GM23338 (cell line): ENCODE data around the gene MTHFD2L. TPM values are rescaled to one million over a fixed set of nuclear protein-coding genes. Genes with fewer than 3 reads are reported as not detected.

Experiments
- ATAC-seq: fragments of 200-7000 bp; cut with Tn5 transposase; 3 replicates; pipeline ENCODE4 v1.9.1; 2020
- DNase-seq: peaks from one replicate; pipeline ENCODE4 v3.0.0-alpha.2; 2015; ENCODE audit warnings: low spot score
- H2AFZ ChIP-seq: fragments of 200-600 bp; sonication (generic); 2 replicates; pipeline ENCODE4 v1.8.0; 2016; ENCODE audit warnings: antibody characterized with exemption, mild to moderate bottlenecking, moderate library complexity
- H3F3A ChIP-seq: fragments of 200-600 bp; sonication (generic); replicated peaks from 2 replicates; pipeline ENCODE4 v1.8.0; 2017; ENCODE audit warnings: antibody characterized with exemption, mixed run types, low read depth
- H3K27ac ChIP-seq: fragments of 200-600 bp; sonication (generic); 2 replicates; pipeline ENCODE4 v1.6.1; 2016; ENCODE audit warnings: low read depth
- H3K27me3 ChIP-seq: fragments of 200-600 bp; sonication (generic); 2 replicates; pipeline ENCODE4 v1.8.0; 2016; ENCODE audit warnings: mild to moderate bottlenecking, mixed run types, moderate library complexity; ENCODE audit not compliant: insufficient read depth
- H3K36me3 ChIP-seq: fragments of 200-600 bp; sonication (generic); 2 replicates; pipeline ENCODE4 v1.8.0; 2016; ENCODE audit warnings: mild to moderate bottlenecking; ENCODE audit not compliant: insufficient read depth
- H3K4me1 ChIP-seq: fragments of 200-600 bp; sonication (generic); 2 replicates; pipeline ENCODE4 v1.8.0; 2016; ENCODE audit warnings: mild to moderate bottlenecking, moderate library complexity; ENCODE audit not compliant: insufficient read depth
- H3K4me2 ChIP-seq: fragments of 200-600 bp; sonication (generic); 2 replicates; pipeline ENCODE4 v1.7.1; 2017; ENCODE audit warnings: mixed run types
- H3K4me3 ChIP-seq: fragments of 200-600 bp; sonication (generic); 2 replicates; pipeline ENCODE4 v1.6.1; 2016; ENCODE audit warnings: mixed run types
- H3K79me2 ChIP-seq: fragments of 200-600 bp; sonication (generic); replicated peaks from 2 replicates; pipeline ENCODE4 v1.8.0; 2017; ENCODE audit warnings: mild to moderate bottlenecking; ENCODE audit not compliant: insufficient read depth
- H3K9me2 ChIP-seq: fragments of 200-600 bp; sonication (generic); 2 replicates; pipeline ENCODE4 v1.8.0; 2017; ENCODE audit not compliant: insufficient read depth
- H4K20me1 ChIP-seq: fragments of 200-600 bp; sonication (generic); replicated peaks from 2 replicates; pipeline ENCODE4 v1.8.0; 2017; ENCODE audit warnings: mild to moderate bottlenecking; ENCODE audit not compliant: insufficient read depth
- H3K27ac Mint-ChIP-seq: 2 replicates; pipeline ENCODE4 v1.8.0; 2020; ENCODE audit warnings: inconsistent platforms, mild to moderate bottlenecking, moderate library complexity, mixed read lengths
- H3K27me3 Mint-ChIP-seq: 3 replicates; pipeline ENCODE4 v1.8.0; 2022; ENCODE audit warnings: low read depth, mild to moderate bottlenecking, moderate library complexity, mixed read lengths, inconsistent platforms; ENCODE audit not compliant: insufficient read depth, poor library complexity
- H3K36me3 Mint-ChIP-seq: 3 replicates; pipeline ENCODE4 v1.8.0; 2021; ENCODE audit warnings: low read depth, mild to moderate bottlenecking, inconsistent platforms, moderate library complexity, mixed read lengths
- H3K4me1 Mint-ChIP-seq: 3 replicates; pipeline ENCODE4 v1.8.0; 2020; ENCODE audit warnings: mild to moderate bottlenecking, inconsistent platforms, mixed read lengths
- H3K4me3 Mint-ChIP-seq: 3 replicates; pipeline ENCODE4 v1.8.0; 2021; ENCODE audit warnings: moderate library complexity, mild to moderate bottlenecking, inconsistent platforms, mixed read lengths
- H3K9me3 Mint-ChIP-seq: 3 replicates; pipeline ENCODE4 v1.8.0; 2020; ENCODE audit warnings: moderate library complexity, mild to moderate bottlenecking, inconsistent platforms, mixed read lengths
- CREB1 ChIP-seq: fragments of 250-450 bp; sonication (Bioruptor Pico); IDR thresholded peaks from 2 replicates; pipeline ENCODE4 v1.5.0; 2020; ENCODE audit warnings: low read depth, mild to moderate bottlenecking, moderate library complexity
- EZH2 ChIP-seq: fragments of 200-600 bp; sonication (generic); IDR thresholded peaks from one replicate; pipeline ENCODE4 v1.8.0; 2017; ENCODE audit warnings: antibody characterized with exemption, mild to moderate bottlenecking, low read depth; ENCODE audit not compliant: unreplicated experiment
- EZH2phosphoT487 ChIP-seq: fragments of 200-600 bp; sonication (generic); IDR thresholded peaks from one replicate; pipeline ENCODE4 v1.8.1; 2018; ENCODE audit warnings: antibody characterized with exemption; ENCODE audit not compliant: unreplicated experiment
- NANOG ChIP-seq: IDR thresholded peaks from 2 replicates; pipeline ENCODE4 v1.6.1; 2016; ENCODE audit warnings: antibody characterized with exemption, borderline replicate concordance
- POLR2AphosphoS5 ChIP-seq: IDR thresholded peaks from 2 replicates; pipeline ENCODE4 v1.6.1; 2016; ENCODE audit warnings: antibody characterized with exemption, low read depth
- STAT1 ChIP-seq: IDR thresholded peaks from one replicate; pipeline ENCODE4 v1.6.1; 2016; ENCODE audit warnings: antibody characterized with exemption; ENCODE audit not compliant: unreplicated experiment
- ZNF114 ChIP-seq: fragments of 250-450 bp; sonication (Bioruptor Pico); IDR thresholded peaks from 2 replicates; pipeline ENCODE4 v1.5.0; 2020; ENCODE audit warnings: mild to moderate bottlenecking, moderate library complexity
- ZNF331 ChIP-seq: fragments of 250-450 bp; sonication (Bioruptor Pico); IDR thresholded peaks from 2 replicates; pipeline ENCODE4 v1.5.0; 2020; ENCODE audit warnings: low read depth, mild to moderate bottlenecking, moderate library complexity
- polyA plus RNA-seq: library from polyadenylated mRNA; unstranded; fragments of >200 nt; fragmentation: Nextera tagmentation; extraction: Ambion mirVana; gene quantifications from 2 replicates; pipeline ENCODE4 v1.2.1, GENCODE V29; 2016
- total RNA-seq: library from RNA; depleted of rRNA; stranded (reverse); fragments of >200 nt; shearing (Covaris generic); gene quantifications from 2 replicates; pipeline ENCODE4 v1.2.3, GENCODE V29; 2014
- TF ChIP-seq, protein P1 (sequence below), 2 experiments: fragments of 200-600 bp in 1 of 2; sonication (generic) in 1 of 2; conservative IDR thresholded peaks; 2 replicates each; pipeline versions ENCODE4 v1.5.1 to v1.6.1; 2016 to 2017; ENCODE audit warnings: antibody characterized with exemption in 2 of 2, low read depth in 2 of 2, mild to moderate bottlenecking in 2 of 2, moderate library complexity in 1 of 2
- TF ChIP-seq, protein P2 (sequence below): fragments of 250-450 bp; sonication (Bioruptor Pico); IDR thresholded peaks from 2 replicates; pipeline ENCODE4 v1.5.0; 2020; ENCODE audit warnings: mild to moderate bottlenecking, moderate library complexity
- TF ChIP-seq, protein P3 (sequence below): IDR thresholded peaks from 2 replicates; pipeline ENCODE4 v1.6.1; 2016; ENCODE audit warnings: antibody characterized with exemption
- TF ChIP-seq, protein P4 (sequence below): IDR thresholded peaks from one replicate; pipeline ENCODE4 v1.6.1; 2018; ENCODE audit warnings: antibody characterized with exemption; ENCODE audit not compliant: unreplicated experiment

MTHFD2L gene
- total and polyA plus RNA-seq, 2 experiments from 2014 or later, result 24.4 to 35.7 TPM

DNA sequence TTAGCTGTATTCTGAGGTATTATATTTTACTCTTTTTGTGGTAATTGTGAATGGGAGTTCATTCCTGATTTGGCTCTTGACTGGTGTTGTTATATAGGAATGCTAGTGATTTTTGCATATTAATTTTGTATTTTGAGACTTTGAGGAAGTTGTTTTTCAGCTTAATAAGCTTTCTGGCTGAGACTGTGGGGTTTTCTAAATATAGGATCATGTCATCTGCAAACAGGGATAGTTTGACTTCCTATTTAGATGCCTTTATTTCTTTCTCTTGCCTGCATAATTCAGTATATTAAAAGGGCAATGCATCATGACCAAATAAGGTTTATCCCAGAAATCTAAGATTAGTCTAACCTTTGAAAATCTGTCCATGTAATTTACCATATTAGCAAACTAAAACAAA is 105.6 kb downstream of the MTHFD2L start:
- Histone ChIP-seq H3K27me3 (no peaks in the 10 kb centered on the region), H3K9me2 (no peaks in the 10 kb centered on the region), H3K79me2 (no peaks in the 10 kb centered on the region), H2AFZ (no peak overlapping the region), H3K4me2 (no peak overlapping the region), H4K20me1 (no peaks in the 10 kb centered on the region), H3F3A (no peaks in the 10 kb centered on the region), H3K4me3 (no peak overlapping the region), H3K4me1 (no peaks in the 10 kb centered on the region), H3K36me3 (no peaks in the 10 kb centered on the region), H3K27ac (no peak overlapping the region)
- Mint-ChIP-seq H3K4me1 (no peaks in the 10 kb centered on the region), H3K27me3 (no peaks in the 10 kb centered on the region), H3K9me3 (no peaks in the 10 kb centered on the region), H3K27ac (no peak overlapping the region), H3K36me3 (no peaks in the 10 kb centered on the region), H3K4me3 (no peak overlapping the region)
- TF ChIP-seq NANOG (no peak), POLR2AphosphoS5 (no peak), CREB1 (CRISPR knock-in tag) (no peak), EZH2phosphoT487 (no peak), EZH2 (no peak), ZNF114 (CRISPR knock-in tag) (no peak), ZNF331 (CRISPR knock-in tag) (no peak), STAT1 (no peak)
- TF ChIP-seq, protein P1, sequence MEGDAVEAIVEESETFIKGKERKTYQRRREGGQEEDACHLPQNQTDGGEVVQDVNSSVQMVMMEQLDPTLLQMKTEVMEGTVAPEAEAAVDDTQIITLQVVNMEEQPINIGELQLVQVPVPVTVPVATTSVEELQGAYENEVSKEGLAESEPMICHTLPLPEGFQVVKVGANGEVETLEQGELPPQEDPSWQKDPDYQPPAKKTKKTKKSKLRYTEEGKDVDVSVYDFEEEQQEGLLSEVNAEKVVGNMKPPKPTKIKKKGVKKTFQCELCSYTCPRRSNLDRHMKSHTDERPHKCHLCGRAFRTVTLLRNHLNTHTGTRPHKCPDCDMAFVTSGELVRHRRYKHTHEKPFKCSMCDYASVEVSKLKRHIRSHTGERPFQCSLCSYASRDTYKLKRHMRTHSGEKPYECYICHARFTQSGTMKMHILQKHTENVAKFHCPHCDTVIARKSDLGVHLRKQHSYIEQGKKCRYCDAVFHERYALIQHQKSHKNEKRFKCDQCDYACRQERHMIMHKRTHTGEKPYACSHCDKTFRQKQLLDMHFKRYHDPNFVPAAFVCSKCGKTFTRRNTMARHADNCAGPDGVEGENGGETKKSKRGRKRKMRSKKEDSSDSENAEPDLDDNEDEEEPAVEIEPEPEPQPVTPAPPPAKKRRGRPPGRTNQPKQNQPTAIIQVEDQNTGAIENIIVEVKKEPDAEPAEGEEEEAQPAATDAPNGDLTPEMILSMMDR (conservative IDR thresholded peaks at IDR 0.05; ENCODE audit: low read depth in 2 of 2), result no peak
- TF ChIP-seq, protein P2, sequence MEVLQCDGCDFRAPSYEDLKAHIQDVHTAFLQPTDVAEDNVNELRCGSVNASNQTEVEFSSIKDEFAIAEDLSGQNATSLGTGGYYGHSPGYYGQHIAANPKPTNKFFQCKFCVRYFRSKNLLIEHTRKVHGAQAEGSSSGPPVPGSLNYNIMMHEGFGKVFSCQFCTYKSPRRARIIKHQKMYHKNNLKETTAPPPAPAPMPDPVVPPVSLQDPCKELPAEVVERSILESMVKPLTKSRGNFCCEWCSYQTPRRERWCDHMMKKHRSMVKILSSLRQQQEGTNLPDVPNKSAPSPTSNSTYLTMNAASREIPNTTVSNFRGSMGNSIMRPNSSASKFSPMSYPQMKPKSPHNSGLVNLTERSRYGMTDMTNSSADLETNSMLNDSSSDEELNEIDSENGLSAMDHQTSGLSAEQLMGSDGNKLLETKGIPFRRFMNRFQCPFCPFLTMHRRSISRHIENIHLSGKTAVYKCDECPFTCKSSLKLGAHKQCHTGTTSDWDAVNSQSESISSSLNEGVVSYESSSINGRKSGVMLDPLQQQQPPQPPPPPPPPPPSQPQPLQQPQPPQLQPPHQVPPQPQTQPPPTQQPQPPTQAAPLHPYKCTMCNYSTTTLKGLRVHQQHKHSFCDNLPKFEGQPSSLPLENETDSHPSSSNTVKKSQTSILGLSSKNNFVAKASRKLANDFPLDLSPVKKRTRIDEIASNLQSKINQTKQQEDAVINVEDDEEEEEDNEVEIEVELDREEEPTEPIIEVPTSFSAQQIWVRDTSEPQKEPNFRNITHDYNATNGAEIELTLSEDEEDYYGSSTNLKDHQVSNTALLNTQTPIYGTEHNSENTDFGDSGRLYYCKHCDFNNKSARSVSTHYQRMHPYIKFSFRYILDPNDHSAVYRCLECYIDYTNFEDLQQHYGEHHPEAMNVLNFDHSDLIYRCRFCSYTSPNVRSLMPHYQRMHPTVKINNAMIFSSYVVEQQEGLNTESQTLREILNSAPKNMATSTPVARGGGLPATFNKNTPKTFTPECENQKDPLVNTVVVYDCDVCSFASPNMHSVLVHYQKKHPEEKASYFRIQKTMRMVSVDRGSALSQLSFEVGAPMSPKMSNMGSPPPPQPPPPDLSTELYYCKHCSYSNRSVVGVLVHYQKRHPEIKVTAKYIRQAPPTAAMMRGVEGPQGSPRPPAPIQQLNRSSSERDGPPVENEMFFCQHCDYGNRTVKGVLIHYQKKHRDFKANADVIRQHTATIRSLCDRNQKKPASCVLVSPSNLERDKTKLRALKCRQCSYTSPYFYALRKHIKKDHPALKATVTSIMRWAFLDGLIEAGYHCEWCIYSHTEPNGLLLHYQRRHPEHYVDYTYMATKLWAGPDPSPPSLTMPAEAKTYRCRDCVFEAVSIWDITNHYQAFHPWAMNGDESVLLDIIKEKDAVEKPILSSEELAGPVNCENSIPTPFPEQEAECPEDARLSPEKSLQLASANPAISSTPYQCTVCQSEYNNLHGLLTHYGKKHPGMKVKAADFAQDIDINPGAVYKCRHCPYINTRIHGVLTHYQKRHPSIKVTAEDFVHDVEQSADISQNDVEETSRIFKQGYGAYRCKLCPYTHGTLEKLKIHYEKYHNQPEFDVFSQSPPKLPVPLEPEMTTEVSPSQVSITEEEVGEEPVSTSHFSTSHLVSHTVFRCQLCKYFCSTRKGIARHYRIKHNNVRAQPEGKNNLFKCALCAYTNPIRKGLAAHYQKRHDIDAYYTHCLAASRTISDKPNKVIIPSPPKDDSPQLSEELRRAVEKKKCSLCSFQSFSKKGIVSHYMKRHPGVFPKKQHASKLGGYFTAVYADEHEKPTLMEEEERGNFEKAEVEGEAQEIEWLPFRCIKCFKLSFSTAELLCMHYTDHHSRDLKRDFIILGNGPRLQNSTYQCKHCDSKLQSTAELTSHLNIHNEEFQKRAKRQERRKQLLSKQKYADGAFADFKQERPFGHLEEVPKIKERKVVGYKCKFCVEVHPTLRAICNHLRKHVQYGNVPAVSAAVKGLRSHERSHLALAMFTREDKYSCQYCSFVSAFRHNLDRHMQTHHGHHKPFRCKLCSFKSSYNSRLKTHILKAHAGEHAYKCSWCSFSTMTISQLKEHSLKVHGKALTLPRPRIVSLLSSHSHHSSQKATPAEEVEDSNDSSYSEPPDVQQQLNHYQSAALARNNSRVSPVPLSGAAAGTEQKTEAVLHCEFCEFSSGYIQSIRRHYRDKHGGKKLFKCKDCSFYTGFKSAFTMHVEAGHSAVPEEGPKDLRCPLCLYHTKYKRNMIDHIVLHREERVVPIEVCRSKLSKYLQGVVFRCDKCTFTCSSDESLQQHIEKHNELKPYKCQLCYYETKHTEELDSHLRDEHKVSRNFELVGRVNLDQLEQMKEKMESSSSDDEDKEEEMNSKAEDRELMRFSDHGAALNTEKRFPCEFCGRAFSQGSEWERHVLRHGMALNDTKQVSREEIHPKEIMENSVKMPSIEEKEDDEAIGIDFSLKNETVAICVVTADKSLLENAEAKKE (CRISPR knock-in tag), result no peak
- TF ChIP-seq, protein P3, sequence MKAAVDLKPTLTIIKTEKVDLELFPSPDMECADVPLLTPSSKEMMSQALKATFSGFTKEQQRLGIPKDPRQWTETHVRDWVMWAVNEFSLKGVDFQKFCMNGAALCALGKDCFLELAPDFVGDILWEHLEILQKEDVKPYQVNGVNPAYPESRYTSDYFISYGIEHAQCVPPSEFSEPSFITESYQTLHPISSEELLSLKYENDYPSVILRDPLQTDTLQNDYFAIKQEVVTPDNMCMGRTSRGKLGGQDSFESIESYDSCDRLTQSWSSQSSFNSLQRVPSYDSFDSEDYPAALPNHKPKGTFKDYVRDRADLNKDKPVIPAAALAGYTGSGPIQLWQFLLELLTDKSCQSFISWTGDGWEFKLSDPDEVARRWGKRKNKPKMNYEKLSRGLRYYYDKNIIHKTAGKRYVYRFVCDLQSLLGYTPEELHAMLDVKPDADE, result no peak
- TF ChIP-seq, protein P4, sequence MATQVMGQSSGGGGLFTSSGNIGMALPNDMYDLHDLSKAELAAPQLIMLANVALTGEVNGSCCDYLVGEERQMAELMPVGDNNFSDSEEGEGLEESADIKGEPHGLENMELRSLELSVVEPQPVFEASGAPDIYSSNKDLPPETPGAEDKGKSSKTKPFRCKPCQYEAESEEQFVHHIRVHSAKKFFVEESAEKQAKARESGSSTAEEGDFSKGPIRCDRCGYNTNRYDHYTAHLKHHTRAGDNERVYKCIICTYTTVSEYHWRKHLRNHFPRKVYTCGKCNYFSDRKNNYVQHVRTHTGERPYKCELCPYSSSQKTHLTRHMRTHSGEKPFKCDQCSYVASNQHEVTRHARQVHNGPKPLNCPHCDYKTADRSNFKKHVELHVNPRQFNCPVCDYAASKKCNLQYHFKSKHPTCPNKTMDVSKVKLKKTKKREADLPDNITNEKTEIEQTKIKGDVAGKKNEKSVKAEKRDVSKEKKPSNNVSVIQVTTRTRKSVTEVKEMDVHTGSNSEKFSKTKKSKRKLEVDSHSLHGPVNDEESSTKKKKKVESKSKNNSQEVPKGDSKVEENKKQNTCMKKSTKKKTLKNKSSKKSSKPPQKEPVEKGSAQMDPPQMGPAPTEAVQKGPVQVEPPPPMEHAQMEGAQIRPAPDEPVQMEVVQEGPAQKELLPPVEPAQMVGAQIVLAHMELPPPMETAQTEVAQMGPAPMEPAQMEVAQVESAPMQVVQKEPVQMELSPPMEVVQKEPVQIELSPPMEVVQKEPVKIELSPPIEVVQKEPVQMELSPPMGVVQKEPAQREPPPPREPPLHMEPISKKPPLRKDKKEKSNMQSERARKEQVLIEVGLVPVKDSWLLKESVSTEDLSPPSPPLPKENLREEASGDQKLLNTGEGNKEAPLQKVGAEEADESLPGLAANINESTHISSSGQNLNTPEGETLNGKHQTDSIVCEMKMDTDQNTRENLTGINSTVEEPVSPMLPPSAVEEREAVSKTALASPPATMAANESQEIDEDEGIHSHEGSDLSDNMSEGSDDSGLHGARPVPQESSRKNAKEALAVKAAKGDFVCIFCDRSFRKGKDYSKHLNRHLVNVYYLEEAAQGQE, result no peak
- no peak for DNase-seq
- no peak for ATAC-seq
